Smooth muscle cell (in vitro differentiated cells): ENCODE measurements around the gene HECW1. TPM values are rescaled to one million over a fixed set of nuclear protein-coding genes. Genes with fewer than 3 reads are reported as not detected.

Experiments used
- DNase-seq: peaks from one replicate; lab custom pipeline; 2025; ENCODE audit not compliant: unreplicated experiment; lab: John Stamatoyannopoulos, UW
- H2AFZ ChIP-seq: fragments of 200-600 bp; sonication (generic); 2 replicates; pipeline ENCODE4 v1.6.0; 2016; ENCODE audit warnings: antibody characterized with exemption, low read depth, mild to moderate bottlenecking
- H3F3A ChIP-seq: fragments of 200-600 bp; sonication (generic); 2 replicates; pipeline ENCODE4 v1.6.0; 2017; ENCODE audit warnings: antibody characterized with exemption, low read depth
- H3K27ac ChIP-seq: fragments of 200-600 bp; sonication (generic); 2 replicates; pipeline ENCODE4 v1.5.1; 2016; ENCODE audit warnings: low read depth, mild to moderate bottlenecking
- H3K27me3 ChIP-seq: fragments of 200-600 bp; sonication (generic); 2 replicates; pipeline ENCODE4 v1.6.1; 2016; ENCODE audit warnings: low read depth, mild to moderate bottlenecking
- H3K36me3 ChIP-seq: fragments of 200-600 bp; sonication (generic); 2 replicates; pipeline ENCODE4 v1.5.1; 2016; ENCODE audit warnings: low read depth
- H3K4me1 ChIP-seq: fragments of 200-600 bp; sonication (generic); 2 replicates; pipeline ENCODE4 v1.5.1; 2016; ENCODE audit warnings: low read depth
- H3K4me2 ChIP-seq: fragments of 200-600 bp; sonication (generic); 2 replicates; pipeline ENCODE4 v1.6.0; 2016; ENCODE audit warnings: mild to moderate bottlenecking
- H3K4me3 ChIP-seq: fragments of 200-600 bp; sonication (generic); 2 replicates; pipeline ENCODE4 v1.5.1; 2016; ENCODE audit warnings: mild to moderate bottlenecking
- H3K79me2 ChIP-seq: fragments of 200-600 bp; sonication (generic); 2 replicates; pipeline ENCODE4 v1.6.0; 2016; ENCODE audit warnings: low read depth, mild to moderate bottlenecking
- H3K9ac ChIP-seq: fragments of 200-600 bp; sonication (generic); 2 replicates; pipeline ENCODE4 v1.6.0; 2016; ENCODE audit warnings: low read depth
- H3K9me3 ChIP-seq: fragments of 200-600 bp; sonication (generic); replicated peaks from 2 replicates; pipeline ENCODE4 v1.5.1; 2016; ENCODE audit warnings: low read depth
- H4K20me1 ChIP-seq: fragments of 200-600 bp; sonication (generic); 2 replicates; pipeline ENCODE4 v1.6.0; 2016; ENCODE audit warnings: low read depth
- WGBS: methylation state at CpG from one replicate; pipeline ENCODE4 v1.1.7; 2016; ENCODE audit warnings: low lambda C conversion rate; 5-methylcytosine and 5-hydroxymethylcytosine counted together
- polyA plus RNA-seq: library from polyadenylated mRNA; unstranded; fragments of >200 nt; fragmentation: Nextera tagmentation; extraction: Ambion mirVana; gene quantifications from 2 replicates; pipeline ENCODE4 v1.2.1, GENCODE V29; 2016
- total RNA-seq: library from RNA; depleted of rRNA; stranded (reverse); fragments of >200 nt; gene quantifications from 2 replicates; pipeline ENCODE4 v1.2.3, GENCODE V29; 2014
- TF ChIP-seq, protein P1 (sequence below): fragments of 200-600 bp; sonication (generic); IDR thresholded peaks from 2 replicates; pipeline ENCODE4 v1.5.1; 2017; ENCODE audit warnings: borderline replicate concordance, mild to moderate bottlenecking, antibody characterized with exemption; ENCODE audit not compliant: insufficient read depth, poor library complexity, severe bottlenecking

The HECW1 gene
- total and polyA plus RNA-seq, 2 experiments from 2014 or later, result 0.09 to 0.49 TPM

DNA sequence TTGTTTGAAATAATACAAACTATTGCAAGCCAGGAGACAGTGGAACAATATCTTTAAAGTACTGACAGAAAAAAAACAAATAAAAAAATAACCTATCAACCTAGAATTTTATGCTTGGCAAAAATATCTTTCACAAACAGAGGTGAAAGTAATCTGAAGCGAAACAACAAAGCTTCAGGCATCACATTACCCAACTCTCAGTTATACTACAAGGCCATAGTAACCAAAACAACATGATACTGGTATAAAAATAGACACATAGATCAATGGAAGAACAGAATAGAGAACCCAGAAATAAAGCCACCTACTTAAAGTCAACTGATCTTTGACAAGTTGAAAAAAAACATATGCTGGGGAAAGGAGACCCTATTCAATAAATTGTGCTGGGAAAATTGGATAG, 26.5 kb upstream of the HECW1 start:
- 88% methylated on average over 1 of the region's 1 CpG for WGBS
- Histone ChIP-seq H3K4me2 (no peak overlapping the region), H3F3A (no peaks in the 10 kb centered on the region)

DNA sequence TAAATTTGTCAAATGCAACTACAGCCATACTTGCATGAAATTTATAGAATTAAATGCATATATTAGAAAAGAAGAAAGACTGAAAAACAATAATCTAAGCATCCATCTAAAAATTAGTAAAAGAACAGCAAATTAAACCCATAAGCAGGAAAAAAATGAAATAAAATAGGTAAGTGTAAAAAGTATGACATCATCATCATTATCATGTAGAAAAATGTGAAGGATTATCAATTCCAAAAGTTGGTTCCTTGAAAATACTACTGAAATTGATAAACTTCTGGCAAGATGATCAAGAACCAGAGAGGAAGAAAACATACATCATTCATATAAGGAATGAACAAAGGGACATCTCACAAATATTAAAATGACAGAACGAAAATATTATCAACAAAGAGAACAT, 19.6 kb upstream of the HECW1 start:
- Histone ChIP-seq H3K27me3 (no peaks in the 10 kb centered on the region), H3K9ac (no peak overlapping the region), H3K79me2 (no peaks in the 10 kb centered on the region), H3K4me2 (no peak overlapping the region), H3K4me3 (no peak overlapping the region), H3K36me3 (no peaks in the 10 kb centered on the region), H3K4me1 (no peaks in the 10 kb centered on the region), H4K20me1 (no peaks in the 10 kb centered on the region), H2AFZ (no peak overlapping the region), H3K27ac (no peak overlapping the region), H3F3A (no peaks in the 10 kb centered on the region), H3K9me3 (no peaks in the 10 kb centered on the region)
- DNase-seq, result no peak
- TF ChIP-seq, protein P1, sequence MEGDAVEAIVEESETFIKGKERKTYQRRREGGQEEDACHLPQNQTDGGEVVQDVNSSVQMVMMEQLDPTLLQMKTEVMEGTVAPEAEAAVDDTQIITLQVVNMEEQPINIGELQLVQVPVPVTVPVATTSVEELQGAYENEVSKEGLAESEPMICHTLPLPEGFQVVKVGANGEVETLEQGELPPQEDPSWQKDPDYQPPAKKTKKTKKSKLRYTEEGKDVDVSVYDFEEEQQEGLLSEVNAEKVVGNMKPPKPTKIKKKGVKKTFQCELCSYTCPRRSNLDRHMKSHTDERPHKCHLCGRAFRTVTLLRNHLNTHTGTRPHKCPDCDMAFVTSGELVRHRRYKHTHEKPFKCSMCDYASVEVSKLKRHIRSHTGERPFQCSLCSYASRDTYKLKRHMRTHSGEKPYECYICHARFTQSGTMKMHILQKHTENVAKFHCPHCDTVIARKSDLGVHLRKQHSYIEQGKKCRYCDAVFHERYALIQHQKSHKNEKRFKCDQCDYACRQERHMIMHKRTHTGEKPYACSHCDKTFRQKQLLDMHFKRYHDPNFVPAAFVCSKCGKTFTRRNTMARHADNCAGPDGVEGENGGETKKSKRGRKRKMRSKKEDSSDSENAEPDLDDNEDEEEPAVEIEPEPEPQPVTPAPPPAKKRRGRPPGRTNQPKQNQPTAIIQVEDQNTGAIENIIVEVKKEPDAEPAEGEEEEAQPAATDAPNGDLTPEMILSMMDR, result no peak
- WGBS, result 90% methylated on average over 1 of the region's 1 CpG

More for the DNA sequence above, 26.5 kb upstream of the HECW1 start:
- no peaks in the 10 kb centered on the region for H3K9me3 ChIP-seq
- no peaks in the 10 kb centered on the region for H3K36me3 ChIP-seq
- no peak overlapping the region for H3K9ac ChIP-seq
- H3K27me3 ChIP-seq, result no peaks in the 10 kb centered on the region
- DNase-seq, result no peak
- H3K4me1 ChIP-seq, result no peaks in the 10 kb centered on the region
- H3K79me2 ChIP-seq, result no peaks in the 10 kb centered on the region
- no peak overlapping the region for H3K4me3 ChIP-seq
- H4K20me1 ChIP-seq, result no peaks in the 10 kb centered on the region
- H3K27ac ChIP-seq, result no peak overlapping the region
- TF ChIP-seq, protein P1, result no peak
- H2AFZ ChIP-seq, result no peak overlapping the region

DNA sequence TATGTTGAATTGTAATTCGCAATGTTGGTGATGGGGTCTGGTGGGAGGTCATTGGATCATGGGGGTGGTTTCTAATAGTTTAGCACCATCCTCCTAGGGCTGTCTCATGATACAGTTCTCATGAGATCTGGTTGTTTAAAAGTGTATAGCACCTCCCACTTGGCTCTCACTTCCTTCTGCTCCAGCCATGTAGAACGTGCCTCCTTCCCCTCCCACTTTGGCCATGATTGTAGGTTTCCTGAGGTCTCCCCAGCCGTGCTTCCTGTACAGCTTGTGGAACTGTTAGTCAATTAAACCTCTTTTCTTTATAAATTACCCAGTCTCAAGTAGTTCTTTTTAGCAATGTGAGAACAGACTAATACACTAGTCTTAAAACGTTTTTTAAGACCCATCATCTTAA, 15.6 kb upstream of the HECW1 start:
- DNase-seq, result no peak
- H3K4me2 ChIP-seq, result no peak overlapping the region
- TF ChIP-seq, protein P1, result no peak
- no peaks in the 10 kb centered on the region for H3F3A ChIP-seq
- H3K27ac ChIP-seq, result no peak overlapping the region
- no peak overlapping the region for H2AFZ ChIP-seq
- 91% methylated on average over 4 of the region's 4 CpGs for WGBS
- H3K79me2 ChIP-seq, result no peaks in the 10 kb centered on the region
- H3K36me3 ChIP-seq, result no peaks in the 10 kb centered on the region
- no peaks in the 10 kb centered on the region for H3K4me1 ChIP-seq
- no peaks in the 10 kb centered on the region for H3K27me3 ChIP-seq
- no peak overlapping the region for H3K4me3 ChIP-seq
- H3K9ac ChIP-seq, result no peak overlapping the region
- H4K20me1 ChIP-seq, result no peaks in the 10 kb centered on the region
- H3K9me3 ChIP-seq, result no peaks in the 10 kb centered on the region

DNA sequence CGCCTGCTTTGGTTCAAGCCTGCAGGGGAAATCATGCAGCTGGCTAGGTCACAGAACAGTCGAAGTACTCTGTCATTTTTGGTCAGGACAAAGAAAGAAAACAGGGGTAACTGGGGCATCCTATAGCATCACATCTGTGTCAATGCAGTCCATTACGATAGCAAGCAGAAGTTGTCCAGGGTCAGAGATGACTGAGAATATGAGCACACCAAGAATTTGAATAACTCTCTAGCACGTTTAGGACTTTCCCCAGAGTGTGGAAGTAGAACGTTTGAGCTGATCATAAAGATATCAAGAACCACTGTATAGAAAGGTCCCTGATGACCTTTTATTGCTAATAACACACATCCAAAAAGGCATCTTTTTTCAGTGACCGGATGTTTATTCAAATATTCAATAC, 12.7 kb upstream of the HECW1 start:
- H3K4me2 ChIP-seq, result no peak overlapping the region
- no peaks in the 10 kb centered on the region for H4K20me1 ChIP-seq
- no peaks in the 10 kb centered on the region for H3K4me1 ChIP-seq
- DNase-seq, result no peak
- H3K9ac ChIP-seq, result no peak overlapping the region
- TF ChIP-seq, protein P1, result no peak
- no peaks in the 10 kb centered on the region for H3K36me3 ChIP-seq
- no peaks in the 10 kb centered on the region for H3K9me3 ChIP-seq
- H3K27ac ChIP-seq, result no peak overlapping the region
- H3F3A ChIP-seq, result no peaks in the 10 kb centered on the region
- no peaks in the 10 kb centered on the region for H3K79me2 ChIP-seq
- H2AFZ ChIP-seq, result no peak overlapping the region
- WGBS, result 86% methylated on average over 6 of the region's 6 CpGs
- H3K27me3 ChIP-seq, result no peaks in the 10 kb centered on the region
- H3K4me3 ChIP-seq, result no peak overlapping the region
